Measurements from ENCODE around the gene DENND4B.

- TF ChIP-seq, protein P1, sequence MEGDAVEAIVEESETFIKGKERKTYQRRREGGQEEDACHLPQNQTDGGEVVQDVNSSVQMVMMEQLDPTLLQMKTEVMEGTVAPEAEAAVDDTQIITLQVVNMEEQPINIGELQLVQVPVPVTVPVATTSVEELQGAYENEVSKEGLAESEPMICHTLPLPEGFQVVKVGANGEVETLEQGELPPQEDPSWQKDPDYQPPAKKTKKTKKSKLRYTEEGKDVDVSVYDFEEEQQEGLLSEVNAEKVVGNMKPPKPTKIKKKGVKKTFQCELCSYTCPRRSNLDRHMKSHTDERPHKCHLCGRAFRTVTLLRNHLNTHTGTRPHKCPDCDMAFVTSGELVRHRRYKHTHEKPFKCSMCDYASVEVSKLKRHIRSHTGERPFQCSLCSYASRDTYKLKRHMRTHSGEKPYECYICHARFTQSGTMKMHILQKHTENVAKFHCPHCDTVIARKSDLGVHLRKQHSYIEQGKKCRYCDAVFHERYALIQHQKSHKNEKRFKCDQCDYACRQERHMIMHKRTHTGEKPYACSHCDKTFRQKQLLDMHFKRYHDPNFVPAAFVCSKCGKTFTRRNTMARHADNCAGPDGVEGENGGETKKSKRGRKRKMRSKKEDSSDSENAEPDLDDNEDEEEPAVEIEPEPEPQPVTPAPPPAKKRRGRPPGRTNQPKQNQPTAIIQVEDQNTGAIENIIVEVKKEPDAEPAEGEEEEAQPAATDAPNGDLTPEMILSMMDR (IDR thresholded peaks at IDR 0.05; ENCODE audit: low read depth, low read length, poor library complexity, severe bottlenecking) = no peak
- TF ChIP-seq EZH2phosphoT487 (IDR thresholded peaks at IDR 0.05; ENCODE audit: borderline replicate concordance, low read length) = no peak
These were observed 5.3 kb upstream of the DENND4B start for GRCh38 chr1:153951801-153952200.

Measured in DOHH2 (cell line).